GDM1 (cell line): Measurements from ENCODE around the gene LRRC36.

Experiments used
- DNase-seq: peaks from one replicate; lab custom pipeline; 2025; lab: John Stamatoyannopoulos, UW

LRRC36 gene, protein sequence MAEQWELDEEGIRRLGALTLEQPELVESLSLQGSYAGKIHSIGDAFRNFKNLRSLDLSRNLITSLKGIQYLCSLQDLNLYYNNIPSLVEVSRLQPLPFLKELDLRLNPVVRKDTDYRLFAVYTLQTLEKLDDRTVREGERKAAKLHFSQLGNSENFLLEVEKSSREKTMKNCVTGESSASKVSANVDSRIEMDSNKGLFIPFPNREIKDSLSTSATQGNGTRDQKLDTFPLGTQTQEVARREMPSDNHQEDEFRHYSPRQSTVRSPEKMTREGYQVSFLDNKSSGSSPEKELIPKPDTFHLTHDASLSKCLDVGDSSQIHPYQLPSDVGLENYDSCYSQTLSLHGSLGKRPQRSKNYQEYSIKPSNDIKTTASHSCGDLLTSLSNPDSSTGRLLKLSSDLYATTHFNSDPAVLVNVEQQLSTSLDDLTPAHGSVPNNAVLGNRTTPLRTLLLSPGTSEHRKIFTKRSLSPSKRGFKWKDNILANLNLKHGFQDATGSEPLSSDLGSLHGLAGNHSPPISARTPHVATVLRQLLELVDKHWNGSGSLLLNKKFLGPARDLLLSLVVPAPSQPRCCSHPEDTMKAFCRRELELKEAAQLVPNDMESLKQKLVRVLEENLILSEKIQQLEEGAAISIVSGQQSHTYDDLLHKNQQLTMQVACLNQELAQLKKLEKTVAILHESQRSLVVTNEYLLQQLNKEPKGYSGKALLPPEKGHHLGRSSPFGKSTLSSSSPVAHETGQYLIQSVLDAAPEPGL

GRCh38 chr16:67326472-67327309 is at the start of gene LRRC36, which contains the start of gene KCTD19:
Gene LRRC36, plus strand, starts transcription at chr16:67326815. Its CDS starts 48 bp downstream, at chr16:67326863.
Gene KCTD19, minus strand, starts transcription at chr16:67326741. Its CDS starts 34 bp downstream, at chr16:67326707.
- DNase-seq = peak; percentile 42

DNA sequence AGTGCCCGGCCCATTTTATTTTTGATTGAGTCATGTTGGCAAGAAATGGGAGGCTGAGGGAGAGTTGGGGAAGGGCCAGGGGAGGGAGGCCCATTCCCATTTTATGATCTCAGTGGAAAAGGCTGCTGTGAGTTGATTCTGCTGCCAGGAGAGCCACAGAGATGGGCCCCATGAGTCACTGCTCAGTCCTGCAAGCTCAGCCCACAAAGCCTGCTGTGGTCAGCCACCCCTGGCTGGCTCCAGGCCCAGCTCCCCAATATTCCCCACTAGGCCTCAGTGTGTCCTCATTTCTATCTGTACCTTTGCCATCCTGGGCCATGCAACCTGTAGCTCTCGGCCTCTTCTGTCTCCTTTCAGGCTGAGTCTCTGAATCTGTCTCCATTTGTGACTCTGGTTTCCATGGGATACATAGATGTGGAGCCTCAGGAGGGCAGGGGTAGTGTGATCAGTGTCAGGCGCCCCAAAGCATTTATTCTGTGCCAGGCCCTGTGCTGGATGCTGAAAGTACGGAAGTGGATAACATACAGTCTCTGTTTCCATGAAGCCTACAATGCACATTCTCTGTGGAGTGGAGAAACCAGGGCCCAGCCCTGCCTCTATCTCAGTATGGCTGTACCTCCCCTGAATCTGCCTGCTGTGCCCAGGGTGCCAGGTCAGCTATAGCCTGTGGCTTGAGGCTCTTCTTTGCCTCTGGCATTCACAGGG is 49.2 kb upstream of the LRRC36 start:
- no peak for DNase-seq

GRCh38 chr16:67277999-67278772 is 48.4 kb upstream of the LRRC36 start:
- no peak for DNase-seq

GRCh38 chr16:67278773-67279295 is 47.8 kb upstream of the LRRC36 start:
- DNase-seq = peak; percentile 31

DNA sequence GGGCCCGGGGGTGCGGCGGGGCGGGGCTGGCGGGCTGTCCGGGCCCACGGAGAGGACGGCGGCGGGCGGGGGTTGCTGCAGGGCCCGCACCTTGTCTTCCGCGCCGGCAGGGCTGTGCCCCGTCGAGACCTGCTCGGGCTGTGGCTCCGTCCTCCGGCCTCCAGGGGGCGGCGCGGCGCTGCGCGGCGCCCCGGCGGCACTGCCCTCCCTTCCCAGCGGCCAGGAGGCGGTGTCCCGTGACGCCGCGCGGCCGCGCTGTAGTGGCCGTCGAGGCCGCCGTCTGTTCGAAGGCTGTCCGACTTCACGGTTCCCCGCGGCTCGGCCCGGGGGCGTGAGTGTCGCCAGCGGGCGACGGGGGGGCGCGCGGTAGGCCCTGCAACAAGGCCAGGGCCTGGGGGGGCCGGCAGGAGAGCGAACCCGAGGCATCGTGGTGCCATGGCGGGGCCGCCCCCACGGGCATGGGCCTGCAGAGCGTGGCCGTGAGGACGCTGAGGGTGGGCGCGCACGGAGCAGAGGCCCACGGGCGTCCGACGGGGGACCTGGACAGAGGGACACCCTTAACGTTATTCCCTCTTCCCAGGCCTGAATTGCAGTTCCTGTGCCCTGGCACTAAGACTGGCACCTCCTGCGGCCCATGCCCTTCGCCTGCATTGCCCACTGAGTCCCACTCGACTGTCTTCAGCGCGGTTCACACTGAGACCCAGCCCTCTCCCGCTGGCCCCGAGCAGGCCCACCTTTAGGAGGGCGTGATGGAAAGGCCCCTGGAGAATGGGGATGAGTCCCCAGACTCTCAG is 47.1 kb upstream of the LRRC36 start, which contains the start of gene PLEKHG4:
Gene PLEKHG4 (plus strand): TSS at position 237 of the 794 bp plus-strand sequence. CDS start 513 bp downstream, at position 750.
- peak; percentile 61 for DNase-seq

- no peak for DNase-seq
These were observed 46.3 kb upstream of the LRRC36 start for GRCh38 chr16:67280090-67281015.

- DNase-seq = no peak
These were observed 44.8 kb upstream of the LRRC36 start for GRCh38 chr16:67281536-67282446.

GRCh38 chr16:67282447-67282805 is 44.2 kb upstream of the LRRC36 start:
- DNase-seq = no peak

DNA sequence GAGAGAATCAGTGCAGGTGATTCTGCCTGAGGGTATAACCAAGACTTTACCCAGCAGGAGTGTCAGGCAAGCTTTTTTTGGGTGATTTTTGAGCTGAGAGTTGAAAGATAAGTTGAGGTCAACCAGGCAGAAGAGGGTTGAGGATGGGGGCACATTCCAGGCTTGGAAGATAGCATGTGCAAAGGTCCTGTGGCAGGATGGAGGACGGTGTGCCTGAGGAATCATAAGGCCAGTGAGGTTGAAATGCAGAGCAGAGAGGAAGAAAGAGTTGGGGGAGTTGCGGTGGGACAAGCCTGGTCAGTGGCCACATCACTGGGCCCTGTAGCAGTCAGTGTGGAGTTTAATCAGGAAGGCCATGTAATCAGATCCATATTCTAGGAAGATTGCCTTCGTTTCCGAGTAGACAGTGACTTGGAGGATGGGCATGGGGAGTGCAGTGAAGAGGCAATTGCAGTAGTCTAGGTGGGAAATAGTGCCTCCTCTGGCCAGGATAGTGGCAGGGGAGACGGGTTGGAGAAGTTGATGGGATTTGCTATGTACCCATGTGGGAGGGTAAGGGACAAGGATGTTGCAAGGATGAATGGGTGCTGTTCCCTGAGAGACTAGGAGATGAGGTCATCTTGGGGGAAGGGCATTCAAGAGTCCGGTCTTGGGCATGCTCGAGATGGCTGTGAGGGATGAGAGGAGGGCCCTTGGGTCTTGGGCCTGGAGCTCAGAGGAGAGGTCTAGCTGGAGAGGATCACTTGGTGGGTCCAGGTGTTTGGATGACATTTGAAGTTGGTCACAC is 43.4 kb upstream of the LRRC36 start:
- no peak for DNase-seq

DNA sequence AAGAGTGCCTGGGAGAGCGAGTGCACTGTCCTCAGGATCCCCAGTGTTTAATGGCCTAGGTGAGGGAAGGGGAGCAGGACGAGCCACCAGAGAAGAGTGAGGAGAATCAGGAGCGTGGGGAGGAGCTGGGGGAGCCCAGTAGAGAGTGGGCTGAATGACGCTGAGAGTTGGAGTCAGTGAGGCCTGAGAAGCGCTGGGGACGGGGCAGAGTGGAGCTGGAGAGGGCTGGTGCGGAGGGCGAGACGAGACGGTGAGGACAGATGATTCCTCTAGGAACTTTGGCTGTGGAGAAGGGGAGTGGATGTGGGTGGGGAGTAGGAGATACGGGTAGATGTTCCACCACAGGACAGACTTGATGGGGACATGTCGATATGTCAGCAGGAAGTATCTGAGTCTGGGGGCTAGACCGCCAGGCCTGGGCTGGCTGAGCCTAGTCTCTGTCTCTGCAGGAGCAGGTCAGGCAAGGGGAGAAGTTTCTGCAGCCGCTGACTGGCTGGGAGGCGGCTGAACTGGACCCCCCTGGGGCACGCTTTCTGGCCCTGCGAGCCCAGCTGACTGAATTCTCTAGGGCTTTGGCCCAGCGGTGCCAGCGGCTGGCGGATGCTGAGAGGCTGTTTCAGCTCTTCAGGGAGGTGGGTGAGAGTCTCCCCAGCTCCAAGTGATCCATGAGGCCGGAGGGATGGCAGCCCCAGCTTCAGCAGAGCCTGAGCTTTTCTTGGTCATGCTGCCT is 42.6 kb upstream of the LRRC36 start:
- no peak for DNase-seq

- DNase-seq = no peak
These were observed 41.6 kb upstream of the LRRC36 start for GRCh38 chr16:67284699-67285646.

DNA sequence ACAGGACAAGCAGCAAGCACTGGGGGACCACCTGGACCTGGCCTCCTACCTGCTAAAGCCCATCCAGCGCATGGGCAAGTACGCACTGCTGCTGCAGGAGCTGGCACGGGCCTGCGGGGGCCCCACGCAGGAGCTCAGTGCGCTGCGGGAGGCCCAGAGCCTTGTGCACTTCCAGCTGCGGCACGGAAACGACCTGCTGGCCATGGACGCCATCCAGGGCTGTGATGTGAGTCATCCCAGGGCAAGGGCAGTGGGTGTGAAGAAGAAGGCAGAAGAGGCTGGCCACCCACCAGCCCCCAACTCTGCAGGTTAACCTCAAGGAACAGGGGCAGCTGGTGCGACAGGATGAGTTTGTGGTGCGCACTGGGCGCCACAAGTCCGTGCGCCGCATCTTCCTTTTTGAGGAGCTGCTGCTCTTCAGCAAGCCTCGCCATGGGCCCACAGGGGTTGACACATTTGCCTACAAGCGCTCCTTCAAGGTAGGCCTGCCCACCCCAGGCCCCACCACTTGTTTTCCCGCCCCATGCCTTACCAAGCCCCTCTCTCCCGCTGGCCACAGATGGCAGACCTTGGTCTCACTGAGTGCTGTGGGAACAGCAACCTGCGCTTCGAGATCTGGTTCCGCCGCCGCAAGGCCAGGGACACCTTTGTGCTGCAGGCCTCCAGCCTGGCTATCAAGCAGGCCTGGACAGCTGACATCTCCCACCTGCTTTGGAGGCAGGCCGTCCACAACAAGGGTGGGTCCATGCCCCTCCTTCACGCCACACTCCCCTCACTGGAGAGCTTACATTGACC is 40.0 kb upstream of the LRRC36 start:
- no peak for DNase-seq

GRCh38 chr16:67287960-67288359 is 38.7 kb upstream of the LRRC36 start:
- no peak for DNase-seq

DNA sequence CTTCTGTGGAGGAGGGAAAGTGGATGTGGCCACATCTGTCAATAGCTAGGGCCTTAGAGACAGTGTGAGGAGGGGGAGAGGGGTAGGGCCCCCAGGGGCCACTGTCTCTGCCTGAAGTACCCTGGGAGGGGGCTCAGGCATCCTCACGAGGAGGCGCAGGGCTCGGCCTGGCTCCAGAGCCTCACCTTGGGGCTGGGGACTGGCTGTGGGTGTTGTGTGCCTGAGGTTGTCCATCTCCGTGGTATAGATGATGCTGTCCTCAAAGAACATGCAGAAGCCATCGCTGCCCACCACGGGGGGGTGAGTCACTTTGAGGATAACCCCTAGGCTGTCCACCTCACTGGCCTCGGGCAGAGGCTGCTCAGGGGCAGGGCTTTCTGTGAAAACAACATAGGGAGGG is 35.2 kb upstream of the LRRC36 start:
- no peak for DNase-seq
